Parathyroid adenoma (tissue), 2 donors: ENCODE measurements around the gene POGK.

Source experiments
- H2AFZ ChIP-seq: fragments of 300-600 bp; sonication (generic); one replicate; pipeline ENCODE4 v1.7.0; 2017; ENCODE audit warnings: antibody characterized with exemption, mild to moderate bottlenecking
- H3K27ac ChIP-seq: fragments of 300-600 bp; sonication (generic); one replicate; pipeline ENCODE4 v1.7.0; 2017
- H3K27me3 ChIP-seq: fragments of 300-600 bp; sonication (generic); one replicate; pipeline ENCODE4 v1.7.0; 2017; ENCODE audit warnings: low read length; ENCODE audit not compliant: control insufficient read depth, insufficient read depth
- H3K36me3 ChIP-seq: fragments of 300-600 bp; sonication (generic); one replicate; pipeline ENCODE4 v1.7.0; 2017; ENCODE audit warnings: low read length; ENCODE audit not compliant: control insufficient read depth, insufficient read depth
- H3K4me1 ChIP-seq: fragments of 300-600 bp; sonication (generic); one replicate; pipeline ENCODE4 v1.7.0; 2017; ENCODE audit warnings: control low read depth
- H3K4me2 ChIP-seq: fragments of 300-600 bp; sonication (generic); one replicate; pipeline ENCODE4 v1.7.0; 2017; ENCODE audit warnings: low read length
- H3K4me3 ChIP-seq: fragments of 300-600 bp; sonication (generic); one replicate; pipeline ENCODE4 v1.7.0; 2017; ENCODE audit warnings: low read depth, low read length
- H3K79me2 ChIP-seq: fragments of 300-600 bp; sonication (generic); one replicate; pipeline ENCODE4 v1.7.0; 2017; ENCODE audit warnings: control low read depth
- H3K9ac ChIP-seq: fragments of 300-600 bp; sonication (generic); one replicate; pipeline ENCODE4 v1.7.0; 2017; ENCODE audit warnings: mild to moderate bottlenecking
- H3K9me3 ChIP-seq: fragments of 300-600 bp; sonication (generic); one replicate; pipeline ENCODE4 v1.7.0; 2017; ENCODE audit warnings: low read length; ENCODE audit not compliant: control insufficient read depth
- TF ChIP-seq, protein P1 (sequence below): fragments of 300-600 bp; sonication (generic); IDR thresholded peaks from one replicate; pipeline ENCODE4 v1.7.0; 2017; ENCODE audit warnings: antibody characterized with exemption, mild to moderate bottlenecking
- donor health status: primary hyperparathyroidism.

The POGK gene

DNA sequence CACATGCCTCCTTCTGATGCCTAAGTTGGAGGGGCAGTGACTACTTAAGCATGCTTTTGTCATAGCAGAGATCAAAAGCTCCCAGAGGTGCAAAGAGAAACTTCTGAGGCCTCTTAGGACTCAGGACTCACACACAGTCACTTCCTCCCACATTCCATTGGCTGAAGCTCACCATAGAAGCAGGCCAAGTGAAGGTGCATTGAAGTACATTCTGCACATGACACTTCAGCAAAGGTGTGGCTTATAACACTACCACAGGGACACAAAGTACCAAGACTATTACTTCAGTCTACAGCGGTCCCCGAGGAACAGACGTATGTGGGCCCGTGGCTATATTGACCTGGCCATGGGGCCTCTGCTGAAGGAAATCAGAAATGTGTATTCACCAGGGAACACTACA lies 2.5 kb upstream of the POGK start:
- Histone ChIP-seq H3K9ac (no peak overlapping the region), H3K27ac (no peak overlapping the region), H3K79me2 (peaks cover 3% of the 10 kb centered on the region), H3K36me3 (no peaks in the 10 kb centered on the region), H2AFZ (no peak overlapping the region), H3K9me3 (no peaks in the 10 kb centered on the region), H3K27me3 (no peaks in the 10 kb centered on the region), H3K4me3 (no peak overlapping the region), H3K4me2 (no peak overlapping the region), H3K4me1 (peaks cover 14% of the 10 kb centered on the region)
- TF ChIP-seq, protein P1, sequence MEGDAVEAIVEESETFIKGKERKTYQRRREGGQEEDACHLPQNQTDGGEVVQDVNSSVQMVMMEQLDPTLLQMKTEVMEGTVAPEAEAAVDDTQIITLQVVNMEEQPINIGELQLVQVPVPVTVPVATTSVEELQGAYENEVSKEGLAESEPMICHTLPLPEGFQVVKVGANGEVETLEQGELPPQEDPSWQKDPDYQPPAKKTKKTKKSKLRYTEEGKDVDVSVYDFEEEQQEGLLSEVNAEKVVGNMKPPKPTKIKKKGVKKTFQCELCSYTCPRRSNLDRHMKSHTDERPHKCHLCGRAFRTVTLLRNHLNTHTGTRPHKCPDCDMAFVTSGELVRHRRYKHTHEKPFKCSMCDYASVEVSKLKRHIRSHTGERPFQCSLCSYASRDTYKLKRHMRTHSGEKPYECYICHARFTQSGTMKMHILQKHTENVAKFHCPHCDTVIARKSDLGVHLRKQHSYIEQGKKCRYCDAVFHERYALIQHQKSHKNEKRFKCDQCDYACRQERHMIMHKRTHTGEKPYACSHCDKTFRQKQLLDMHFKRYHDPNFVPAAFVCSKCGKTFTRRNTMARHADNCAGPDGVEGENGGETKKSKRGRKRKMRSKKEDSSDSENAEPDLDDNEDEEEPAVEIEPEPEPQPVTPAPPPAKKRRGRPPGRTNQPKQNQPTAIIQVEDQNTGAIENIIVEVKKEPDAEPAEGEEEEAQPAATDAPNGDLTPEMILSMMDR: no peak

DNA sequence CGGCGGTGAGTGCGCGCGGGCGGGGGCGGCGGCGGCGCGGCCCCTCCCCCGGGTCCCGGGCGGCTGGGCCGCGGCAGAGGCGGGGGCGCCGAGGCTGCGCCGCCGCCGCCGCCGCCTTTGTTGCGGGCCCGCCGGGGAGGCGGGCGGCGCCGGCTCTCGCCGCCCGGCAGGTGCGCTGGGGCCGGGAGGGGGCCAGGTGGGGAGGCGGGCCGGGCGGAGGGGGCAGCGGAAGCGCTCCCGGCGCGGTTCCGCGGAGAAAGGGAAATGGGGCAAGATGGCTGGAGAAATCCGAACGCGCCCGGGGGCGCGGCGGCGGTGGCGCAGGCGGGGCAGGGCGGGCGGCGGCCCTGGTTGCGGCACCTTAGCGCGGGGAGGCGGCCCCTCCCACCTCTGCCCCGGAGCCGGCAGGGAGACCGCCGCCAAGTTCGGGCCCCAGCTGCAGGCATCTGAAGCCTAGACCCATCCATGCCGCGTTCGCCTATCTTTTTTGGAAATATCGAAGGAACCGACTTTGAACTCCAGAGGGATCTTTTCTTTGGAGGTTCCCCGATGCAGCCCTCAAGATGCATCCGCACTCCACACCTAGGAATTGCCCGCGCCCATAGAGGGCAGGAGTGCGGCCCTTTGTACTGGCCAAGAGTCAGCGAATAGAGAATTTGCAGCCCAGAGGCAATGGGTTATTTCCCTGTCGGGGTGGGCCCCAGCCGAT lies 479 bp downstream of the POGK start:
- H3K4me2 ChIP-seq: peak overlapping the region; percentile 68
- H3K79me2 ChIP-seq: peaks cover 7% of the 10 kb centered on the region
- H3K36me3 ChIP-seq: no peaks in the 10 kb centered on the region
- no peak overlapping the region for H3K9ac ChIP-seq
- peak overlapping the region; percentile 58 for H3K4me3 ChIP-seq
- H3K9me3 ChIP-seq: no peaks in the 10 kb centered on the region
- H2AFZ ChIP-seq: peak overlapping the region; percentile 25
- TF ChIP-seq, protein P1: peak; percentile 24
- H3K27ac ChIP-seq: peak overlapping the region; percentile 54
- H3K27me3 ChIP-seq: no peaks in the 10 kb centered on the region
- H3K4me1 ChIP-seq: peaks cover 14% of the 10 kb centered on the region

DNA sequence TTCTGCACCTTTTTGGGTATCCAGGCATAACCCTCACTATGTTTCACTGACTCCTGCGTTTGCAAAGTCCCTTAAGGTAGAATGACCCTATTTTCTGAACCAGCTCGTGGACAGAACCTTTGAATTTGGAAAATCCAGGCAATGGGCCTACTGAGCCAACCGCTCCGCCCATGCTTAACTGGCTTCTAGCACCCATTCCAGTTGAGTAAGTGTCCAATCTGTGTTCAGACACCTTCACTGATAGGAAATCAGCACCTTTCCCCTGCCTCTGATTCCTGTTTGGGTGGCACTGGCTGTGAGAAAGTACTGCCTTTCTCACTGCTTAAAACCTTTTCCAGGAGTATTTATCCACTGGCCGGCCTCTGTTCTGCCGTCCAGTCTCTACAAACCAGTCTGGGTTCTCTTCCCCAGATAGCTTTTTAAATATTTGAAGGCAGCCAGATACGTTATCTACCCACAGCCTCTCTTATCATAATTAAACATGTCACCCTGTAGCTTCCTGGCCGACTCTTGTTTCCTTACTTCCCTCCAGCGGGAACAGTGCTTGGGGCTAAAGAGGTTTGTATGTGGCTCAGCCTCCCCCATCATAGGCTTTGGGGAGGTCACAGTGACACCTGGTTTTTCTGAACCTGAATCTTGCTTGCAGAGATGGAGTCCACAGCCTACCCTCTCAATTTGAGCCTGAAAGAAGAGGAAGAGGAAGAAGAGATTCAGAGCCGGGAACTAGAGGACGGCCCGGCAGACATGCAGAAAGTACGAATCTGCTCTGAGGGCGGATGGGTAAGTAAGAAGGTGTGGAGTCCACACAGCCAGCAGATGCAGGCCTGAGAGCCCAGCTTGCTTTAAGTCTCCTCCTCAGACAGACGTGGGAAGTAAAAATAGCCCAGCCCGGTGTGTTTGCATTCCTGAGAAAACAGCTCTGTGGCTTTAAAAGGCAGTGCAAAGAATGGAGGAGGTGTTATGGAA lies 1.3 kb downstream of the POGK start:
- Histone ChIP-seq H3K4me2 (peak overlapping the region; percentile 68), H3K9ac (no peak overlapping the region), H3K27me3 (no peaks in the 10 kb centered on the region), H3K36me3 (no peaks in the 10 kb centered on the region), H3K4me1 (peaks cover 14% of the 10 kb centered on the region), H3K27ac (peak overlapping the region; percentile 54), H3K9me3 (no peaks in the 10 kb centered on the region), H3K79me2 (peaks cover 7% of the 10 kb centered on the region), H3K4me3 (peak overlapping the region; percentile 58), H2AFZ (peak overlapping the region; percentile 38)
- TF ChIP-seq, protein P1: peak; percentile 3

DNA sequence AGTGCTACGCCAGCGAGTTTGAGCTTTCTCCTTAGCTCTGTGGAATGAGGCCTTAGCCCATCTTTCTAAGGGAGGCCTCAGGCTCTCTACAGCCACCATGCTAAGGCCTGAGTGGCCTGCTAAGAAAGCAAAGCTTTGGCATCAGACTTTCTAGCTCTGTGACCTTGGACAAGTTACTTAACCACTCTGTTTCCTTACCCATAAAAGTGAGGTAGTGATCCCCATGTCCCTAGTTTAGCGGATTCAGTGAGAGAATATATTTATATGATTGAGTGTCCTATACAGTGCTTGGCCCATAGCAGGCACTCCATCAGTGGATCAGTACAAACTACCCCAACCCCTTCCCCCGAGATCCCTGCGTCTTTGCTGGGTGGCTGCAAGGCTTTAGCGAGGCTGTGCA lies 4.0 kb downstream of the POGK start:
- TF ChIP-seq, protein P1: no peak
- Histone ChIP-seq H3K4me3 (no peak overlapping the region), H3K36me3 (no peaks in the 10 kb centered on the region)

More for the DNA sequence above, 4.0 kb downstream of the POGK start:
- no peaks in the 10 kb centered on the region for H3K9me3 ChIP-seq
- H3K4me2 ChIP-seq: no peak overlapping the region
- H3K79me2 ChIP-seq: peaks cover 7% of the 10 kb centered on the region
- no peak overlapping the region for H3K9ac ChIP-seq
- H3K27ac ChIP-seq: no peak overlapping the region
- no peak overlapping the region for H2AFZ ChIP-seq
- H3K27me3 ChIP-seq: no peaks in the 10 kb centered on the region
- H3K4me1 ChIP-seq: peaks cover 14% of the 10 kb centered on the region
